Activated T-helper 1 cell treated with anti-CD3 and anti-CD28 coated beads, Interleukin-12 subunit alpha, Interleukin-12 subunit beta, Interleukin-2, Interleukin-4 antibody, amounts not matched to agents 30 ng/mL and 10 ng/mL and 1 ng/mL, durations not matched to agents 14 hours and 24 hours and 36 hours (primary cell): ENCODE measurements around the gene KCNH5. TPM values are rescaled to one million over a fixed set of nuclear protein-coding genes. Genes with fewer than 3 reads are reported as not detected.

Experiments used
- DNase-seq: peaks from one replicate; pipeline ENCODE4 v3.0.0; 2021; ENCODE audit warnings: low spot score
- H3K27ac Mint-ChIP-seq: one replicate; pipeline ENCODE4 v1.8.0; 2021; ENCODE audit warnings: mild to moderate bottlenecking, mixed read lengths
- H3K27me3 Mint-ChIP-seq: one replicate; pipeline ENCODE4 v1.8.0; 2022; ENCODE audit warnings: mild to moderate bottlenecking, moderate library complexity, mixed read lengths; ENCODE audit not compliant: insufficient read depth
- H3K36me3 Mint-ChIP-seq: one replicate; pipeline ENCODE4 v1.8.0; 2021; ENCODE audit warnings: low read depth, mixed read lengths
- H3K4me1 Mint-ChIP-seq: one replicate; pipeline ENCODE4 v1.8.0; 2021; ENCODE audit warnings: low read depth, mixed read lengths
- H3K4me3 Mint-ChIP-seq: one replicate; pipeline ENCODE4 v1.8.0; 2021; ENCODE audit warnings: mild to moderate bottlenecking, moderate library complexity, mixed read lengths
- H3K9me3 Mint-ChIP-seq: one replicate; pipeline ENCODE4 v1.8.0; 2021; ENCODE audit warnings: mixed read lengths
- intact Hi-C: fragments of 100-400 bp; cut with micrococcal nuclease; formaldehyde crosslinking; loops from one replicate; pipeline ENCODE4 v1.15.1; 2024
- total RNA-seq: library from RNA; stranded (reverse); gene quantifications from 2 replicates; pipeline ENCODE4 v1.2.3, GENCODE V29; 2022

KCNH5 gene
- total RNA-seq, 1 donor from 2014 or later: not detected

GRCh38 chr14:62956413-62956812 is 88.8 kb downstream of the KCNH5 start:
- Mint-ChIP-seq H3K27me3 (no peaks in the 10 kb centered on the region), H3K27ac (no peak overlapping the region), H3K9me3 (no peaks in the 10 kb centered on the region), H3K36me3 (no peaks in the 10 kb centered on the region), H3K4me3 (no peak overlapping the region), H3K4me1 (no peaks in the 10 kb centered on the region)
- DNase-seq: no peak
- intact Hi-C loops: no loop called here

- Mint-ChIP-seq H3K4me1 (no peaks in the 10 kb centered on the region), H3K36me3 (no peaks in the 10 kb centered on the region), H3K9me3 (peaks cover 2% of the 10 kb centered on the region), H3K4me3 (no peak overlapping the region), H3K27me3 (no peaks in the 10 kb centered on the region), H3K27ac (no peak overlapping the region)
- no peak for DNase-seq
- intact Hi-C loops: no loop called here
Observed at GRCh38 chr14:62954165-62954564, 91.1 kb downstream of the KCNH5 start.

DNA sequence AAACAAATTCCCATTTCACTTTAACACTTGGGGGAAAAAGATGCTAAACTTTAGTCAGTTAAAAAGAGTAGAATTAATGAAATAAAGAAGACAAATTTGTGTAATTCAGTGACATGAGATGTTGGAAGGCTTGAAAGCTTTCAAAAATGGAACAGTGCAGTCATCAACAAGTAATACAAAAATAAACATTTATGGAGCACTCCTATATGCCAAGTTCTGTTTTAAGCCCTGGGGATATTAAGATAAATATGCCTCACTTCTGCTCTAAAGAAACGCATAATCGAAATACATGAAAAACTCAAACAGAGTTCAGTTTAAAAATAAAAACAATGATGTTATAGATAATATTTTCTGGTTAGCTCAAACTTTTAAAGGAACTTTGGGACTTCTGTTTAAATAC is 93.0 kb downstream of the KCNH5 start:
- intact Hi-C loops: no loop called here
- no peaks in the 10 kb centered on the region for H3K36me3 Mint-ChIP-seq

DNA sequence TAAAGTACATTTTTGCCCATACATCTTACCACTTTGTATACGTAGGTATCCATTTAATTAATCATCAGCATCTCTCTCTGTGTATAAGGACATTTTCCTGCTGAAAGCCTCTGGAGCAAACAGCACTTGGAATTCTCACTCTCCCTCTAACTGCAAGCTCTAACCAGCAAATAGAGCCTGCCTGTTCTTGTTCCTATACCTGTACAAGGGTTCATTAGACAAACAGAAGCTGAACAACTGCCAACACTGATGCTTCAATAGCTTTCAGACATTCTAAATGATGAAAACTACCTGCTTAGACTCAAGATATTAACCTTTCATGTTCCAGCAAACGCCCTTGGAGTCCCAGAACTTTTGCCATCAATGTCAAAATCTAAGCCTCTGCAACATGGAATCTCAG is 98.0 kb downstream of the KCNH5 start:
- H3K27ac Mint-ChIP-seq: no peak overlapping the region
- DNase-seq: no peak
- no peaks in the 10 kb centered on the region for H3K4me1 Mint-ChIP-seq
- H3K9me3 Mint-ChIP-seq: peaks cover 2% of the 10 kb centered on the region
- H3K4me3 Mint-ChIP-seq: no peak overlapping the region
- H3K27me3 Mint-ChIP-seq: no peaks in the 10 kb centered on the region
- intact Hi-C loops: no loop called here
- H3K36me3 Mint-ChIP-seq: no peaks in the 10 kb centered on the region

More for the DNA sequence above, 93.0 kb downstream of the KCNH5 start:
- Mint-ChIP-seq H3K27me3 (no peaks in the 10 kb centered on the region), H3K4me3 (no peak overlapping the region), H3K27ac (no peak overlapping the region), H3K9me3 (peaks cover 2% of the 10 kb centered on the region), H3K4me1 (no peaks in the 10 kb centered on the region)
- DNase-seq: no peak

GRCh38 chr14:62946221-62946620 is 99.0 kb downstream of the KCNH5 start:
- no peak for DNase-seq
- no peak overlapping the region for H3K27ac Mint-ChIP-seq
- intact Hi-C loops: no loop called here
- no peaks in the 10 kb centered on the region for H3K36me3 Mint-ChIP-seq
- no peak overlapping the region for H3K4me3 Mint-ChIP-seq
- no peaks in the 10 kb centered on the region for H3K4me1 Mint-ChIP-seq
- peaks cover 2% of the 10 kb centered on the region for H3K9me3 Mint-ChIP-seq
- H3K27me3 Mint-ChIP-seq: no peaks in the 10 kb centered on the region

DNA sequence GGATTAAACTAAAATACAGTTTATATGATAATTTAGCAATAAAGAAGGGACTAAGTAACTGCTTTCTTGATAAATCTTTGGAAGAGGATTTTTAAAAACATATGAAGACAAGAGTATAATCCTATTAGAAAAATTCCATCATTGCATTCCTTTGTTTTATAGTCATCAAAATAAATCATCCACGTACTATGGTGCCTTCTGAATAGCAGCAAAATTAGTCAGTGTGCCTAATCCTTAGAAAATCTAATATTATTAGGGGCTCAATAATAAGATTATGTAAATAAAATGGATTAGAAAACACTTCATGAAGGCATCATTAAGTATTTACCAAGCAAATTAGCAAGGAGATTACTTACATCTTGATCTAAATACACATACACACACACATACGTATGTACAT is 102.1 kb downstream of the KCNH5 start:
- Mint-ChIP-seq H3K27ac (no peak overlapping the region), H3K9me3 (no peaks in the 10 kb centered on the region), H3K36me3 (no peaks in the 10 kb centered on the region), H3K4me1 (no peaks in the 10 kb centered on the region), H3K4me3 (no peak overlapping the region), H3K27me3 (no peaks in the 10 kb centered on the region)
- no peak for DNase-seq
- intact Hi-C loops: no loop called here

DNA sequence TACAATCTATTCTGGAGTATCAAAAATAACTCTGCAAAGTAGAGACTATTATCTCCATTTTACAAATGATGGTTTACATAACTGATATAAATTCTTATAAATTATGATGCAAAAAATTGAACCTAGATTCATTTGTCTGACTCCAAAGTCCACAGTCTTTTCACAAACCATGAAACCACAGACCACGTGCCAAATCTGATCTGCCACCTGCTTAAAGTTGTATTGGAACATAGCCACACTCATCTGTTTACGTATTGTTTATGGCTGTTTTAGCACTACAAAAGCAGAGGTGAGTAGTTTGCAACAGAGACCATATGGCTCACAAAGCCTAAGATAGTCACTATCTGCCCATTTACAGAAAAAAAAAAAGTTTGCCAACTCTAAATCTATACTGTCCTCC is 105.3 kb downstream of the KCNH5 start:
- H3K4me3 Mint-ChIP-seq: no peak overlapping the region
- no peaks in the 10 kb centered on the region for H3K9me3 Mint-ChIP-seq
- no peaks in the 10 kb centered on the region for H3K4me1 Mint-ChIP-seq
- no peak overlapping the region for H3K27ac Mint-ChIP-seq
- no peaks in the 10 kb centered on the region for H3K36me3 Mint-ChIP-seq
- H3K27me3 Mint-ChIP-seq: no peaks in the 10 kb centered on the region
- intact Hi-C loops: no loop called here
- DNase-seq: no peak

DNA sequence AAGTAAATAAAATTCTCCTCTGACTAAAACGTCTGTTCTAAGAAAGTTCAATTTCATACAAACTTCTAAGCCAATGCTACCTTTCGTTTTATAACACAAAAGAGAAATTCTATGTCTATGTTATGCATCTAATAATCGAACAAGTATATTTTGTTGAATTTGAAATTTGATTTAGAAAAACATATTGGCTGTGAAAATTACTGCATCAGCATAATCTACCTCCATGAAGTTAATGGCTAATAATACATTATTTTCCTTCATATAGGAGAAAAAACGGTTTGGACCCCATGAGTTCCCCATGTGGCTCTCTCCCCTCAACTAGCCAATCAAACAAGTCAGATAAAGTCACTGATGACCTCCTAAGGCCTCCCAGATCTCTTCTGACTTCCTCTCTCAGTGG is 106.5 kb downstream of the KCNH5 start:
- DNase-seq: no peak
- no peaks in the 10 kb centered on the region for H3K36me3 Mint-ChIP-seq
- H3K27ac Mint-ChIP-seq: no peak overlapping the region
- H3K4me1 Mint-ChIP-seq: no peaks in the 10 kb centered on the region
- H3K9me3 Mint-ChIP-seq: no peaks in the 10 kb centered on the region
- no peak overlapping the region for H3K4me3 Mint-ChIP-seq
- intact Hi-C loops: no loop called here
- H3K27me3 Mint-ChIP-seq: no peaks in the 10 kb centered on the region

DNA sequence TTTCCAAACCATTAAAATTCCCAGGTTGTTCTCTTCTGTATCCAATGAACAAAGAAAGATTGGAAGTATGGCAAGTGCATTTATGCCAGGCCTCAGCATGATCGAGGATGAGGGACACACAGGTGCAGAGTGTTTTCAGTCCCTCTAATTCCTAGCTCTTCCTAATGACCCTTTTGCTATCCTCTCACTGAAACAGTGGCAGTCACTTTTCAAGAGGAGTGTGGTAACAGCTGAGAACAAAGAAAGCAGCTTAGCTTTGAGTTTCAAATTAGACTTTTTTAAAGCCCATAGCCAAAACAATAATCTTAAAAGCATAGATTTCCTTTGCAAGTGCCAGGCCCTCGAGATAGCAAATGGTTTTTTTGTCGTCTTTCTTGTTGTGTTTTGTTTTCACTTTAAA is 110.8 kb downstream of the KCNH5 start:
- Mint-ChIP-seq H3K27me3 (no peaks in the 10 kb centered on the region), H3K4me1 (no peaks in the 10 kb centered on the region), H3K27ac (no peak overlapping the region), H3K9me3 (no peaks in the 10 kb centered on the region), H3K4me3 (no peak overlapping the region), H3K36me3 (no peaks in the 10 kb centered on the region)
- intact Hi-C loops: no loop called here
- no peak for DNase-seq

DNA sequence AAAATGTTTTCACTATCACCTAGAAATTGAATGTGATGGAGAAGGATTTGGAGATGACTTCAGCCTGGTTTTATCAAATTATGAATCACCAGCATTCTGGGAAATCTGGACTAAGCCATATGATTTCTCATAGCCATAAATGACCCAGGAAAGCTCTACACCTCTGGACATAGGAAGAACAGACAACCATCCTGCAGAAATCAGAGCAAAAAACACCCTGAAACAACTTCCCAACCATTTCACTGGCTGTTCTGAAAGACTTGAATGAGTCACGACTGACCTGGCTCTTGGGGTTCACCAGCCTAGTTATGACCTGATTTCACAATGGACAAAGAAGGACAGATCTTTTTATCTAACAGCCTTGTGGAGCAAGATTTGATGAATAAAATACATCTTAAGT is 123.8 kb downstream of the KCNH5 start:
- no peak overlapping the region for H3K4me3 Mint-ChIP-seq
- H3K27me3 Mint-ChIP-seq: no peaks in the 10 kb centered on the region
- H3K4me1 Mint-ChIP-seq: no peaks in the 10 kb centered on the region
- no peaks in the 10 kb centered on the region for H3K9me3 Mint-ChIP-seq
- intact Hi-C loops: no loop called here
- DNase-seq: no peak
- H3K27ac Mint-ChIP-seq: no peak overlapping the region
- H3K36me3 Mint-ChIP-seq: no peaks in the 10 kb centered on the region

- Mint-ChIP-seq H3K27me3 (no peaks in the 10 kb centered on the region), H3K27ac (no peak overlapping the region), H3K36me3 (no peaks in the 10 kb centered on the region), H3K4me1 (no peaks in the 10 kb centered on the region), H3K9me3 (no peaks in the 10 kb centered on the region), H3K4me3 (no peak overlapping the region)
- intact Hi-C loops: no loop called here
- no peak for DNase-seq
Observed at GRCh38 chr14:62916551-62916950, 128.7 kb downstream of the KCNH5 start.

GRCh38 chr14:62914873-62915272 is 130.4 kb downstream of the KCNH5 start:
- no peaks in the 10 kb centered on the region for H3K36me3 Mint-ChIP-seq
- intact Hi-C loops: no loop called here
- no peaks in the 10 kb centered on the region for H3K27me3 Mint-ChIP-seq
- H3K4me1 Mint-ChIP-seq: no peaks in the 10 kb centered on the region
- DNase-seq: no peak
- no peaks in the 10 kb centered on the region for H3K9me3 Mint-ChIP-seq
- H3K4me3 Mint-ChIP-seq: no peak overlapping the region
- H3K27ac Mint-ChIP-seq: no peak overlapping the region

- no peak overlapping the region for H3K27ac Mint-ChIP-seq
- H3K4me3 Mint-ChIP-seq: no peak overlapping the region
- DNase-seq: no peak
- no peaks in the 10 kb centered on the region for H3K4me1 Mint-ChIP-seq
- H3K9me3 Mint-ChIP-seq: peaks cover 5% of the 10 kb centered on the region
- H3K36me3 Mint-ChIP-seq: no peaks in the 10 kb centered on the region
- intact Hi-C loops: no loop called here
- no peaks in the 10 kb centered on the region for H3K27me3 Mint-ChIP-seq
Observed at GRCh38 chr14:62914025-62914424, 131.2 kb downstream of the KCNH5 start.

DNA sequence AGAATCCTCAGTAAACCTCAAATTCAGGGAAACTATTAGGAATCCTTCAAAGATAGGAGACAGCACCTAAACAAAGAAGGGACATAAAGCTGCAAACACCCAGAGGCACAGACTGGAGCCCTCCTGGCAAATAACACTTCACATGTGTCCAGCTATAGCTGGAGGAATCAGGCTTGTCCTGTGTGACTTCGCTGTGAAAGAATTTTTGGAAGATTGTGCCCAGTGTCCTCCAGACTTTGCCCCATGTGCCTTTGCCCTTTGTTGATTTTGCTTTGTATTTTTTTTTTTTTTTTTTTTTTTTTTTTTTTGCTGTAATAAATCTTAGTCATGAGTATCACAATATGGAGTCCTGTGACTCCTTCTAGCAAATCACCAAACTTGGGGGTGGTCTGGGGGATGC is 136.8 kb downstream of the KCNH5 start:
- DNase-seq: no peak
- Mint-ChIP-seq H3K4me3 (no peak overlapping the region), H3K36me3 (no peaks in the 10 kb centered on the region), H3K4me1 (no peaks in the 10 kb centered on the region), H3K27me3 (no peaks in the 10 kb centered on the region), H3K27ac (no peak overlapping the region), H3K9me3 (peaks cover 5% of the 10 kb centered on the region)
- intact Hi-C loops: no loop called here
